Measurements from ENCODE around the gene ETNPPL.
A peak's percentile ranks its signal among the peaks of the same experiment; 100 is the strongest.

ETNPPL gene

DNA sequence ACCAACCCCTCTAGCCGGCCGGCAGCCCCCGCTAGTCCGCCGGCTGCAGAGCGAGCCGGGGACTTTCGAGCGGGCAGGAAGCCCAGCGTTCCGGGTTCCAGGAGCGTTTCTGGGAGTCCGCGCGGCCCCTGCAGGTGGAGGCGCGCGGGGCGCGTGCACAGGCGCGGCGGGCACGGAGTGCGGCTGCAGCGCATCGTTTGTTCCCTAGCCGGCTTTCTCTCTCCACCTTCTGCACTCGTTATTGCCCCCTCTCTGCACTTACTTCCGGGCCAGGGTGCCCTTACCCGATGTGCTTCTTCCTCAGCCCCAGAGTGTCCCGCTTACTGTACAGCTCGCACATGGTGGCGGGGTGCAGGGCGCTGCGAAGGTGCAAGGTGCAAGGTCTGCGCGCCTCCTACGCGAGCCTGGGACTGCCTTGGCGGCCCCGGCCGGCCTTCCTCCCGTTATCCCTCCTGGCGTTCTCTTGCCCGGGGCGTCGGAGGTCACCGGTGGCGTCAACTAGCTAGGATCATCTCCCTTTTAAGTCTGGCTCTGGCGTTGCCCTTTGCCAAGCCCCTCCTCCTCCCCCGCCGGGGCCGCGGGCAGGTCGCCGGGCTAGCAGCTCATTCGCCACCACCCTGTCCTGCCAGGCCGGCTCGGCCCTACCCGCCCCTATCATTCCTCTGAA, at the start of gene ETNPPL:
TSS of gene ETNPPL (minus strand) at position 495 of the 667 bp plus-strand sequence. CDS start at position 340, 155 bp downstream.
- DNase-seq (ENCODE audit: low read depth, low spot score), result peak; percentile 77

DNA sequence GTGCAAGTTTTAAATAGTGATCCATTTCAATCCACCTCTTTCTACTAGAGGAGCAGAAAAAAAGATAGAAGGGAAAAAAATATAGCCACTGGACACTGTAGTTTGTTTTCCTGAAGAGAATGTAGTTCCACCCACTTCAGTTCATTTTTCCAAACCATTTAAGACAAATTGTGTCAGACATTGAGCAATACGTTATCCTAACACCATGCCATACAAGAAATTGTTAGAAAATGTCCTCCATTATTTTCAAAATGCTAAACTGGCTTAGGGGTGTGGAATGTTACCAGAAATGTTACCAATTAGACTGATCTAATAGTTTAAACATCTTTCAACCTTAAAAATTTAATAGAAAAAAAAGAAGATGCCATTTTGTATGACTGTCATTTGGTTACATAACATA, 48.6 kb upstream of the ETNPPL start:
- no peak for DNase-seq (ENCODE audit: low read depth, low spot score)

DNA sequence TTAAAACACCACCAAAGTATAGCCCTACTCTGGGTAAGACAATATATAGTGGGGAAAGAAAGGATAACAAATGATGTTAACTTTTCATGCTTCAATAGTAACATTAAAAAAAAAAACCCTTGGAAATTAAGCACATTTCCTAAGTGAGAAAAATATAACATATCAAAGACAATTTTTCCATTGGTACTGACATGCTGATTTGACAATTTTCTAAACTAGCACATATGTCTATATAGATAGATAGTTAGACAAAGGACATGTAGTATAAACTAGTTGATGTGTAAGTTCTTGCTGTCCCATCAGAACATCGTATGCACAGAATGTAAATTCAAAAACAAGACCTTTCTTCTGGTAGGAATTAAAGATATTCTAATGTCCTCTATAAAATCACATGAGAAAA, 47.2 kb upstream of the ETNPPL start:
- no peak for DNase-seq (ENCODE audit: low read depth, low spot score)

DNA sequence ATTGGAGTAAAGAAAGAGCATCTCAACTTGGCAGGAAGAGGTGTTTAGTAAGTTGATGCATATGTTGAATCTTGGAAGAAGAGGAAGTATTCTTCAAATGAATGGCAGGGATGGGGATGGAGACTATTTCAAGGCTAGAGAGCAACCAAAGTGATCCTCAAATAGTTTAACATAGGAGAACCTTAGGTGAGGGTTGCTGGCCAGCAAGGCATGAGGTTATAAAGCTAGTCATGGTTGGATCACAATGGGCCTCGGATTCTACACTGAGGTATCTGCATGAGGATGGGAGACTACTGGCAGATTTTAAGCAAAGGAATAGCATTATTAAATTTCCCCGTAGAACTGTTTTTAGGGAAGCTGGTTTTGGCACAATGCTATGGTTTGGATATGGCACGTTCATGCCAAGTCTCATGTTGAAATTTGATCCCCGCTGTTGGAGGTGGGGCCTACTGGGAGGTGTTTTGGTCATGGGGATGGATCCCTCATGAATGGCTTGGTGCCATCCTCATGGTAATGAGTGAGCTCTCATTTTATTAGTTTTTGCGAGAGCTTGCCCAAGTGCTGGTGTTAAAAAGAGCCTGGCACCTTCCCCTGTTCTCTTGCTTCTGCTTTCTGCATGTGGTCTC, 41.9 kb upstream of the ETNPPL start:
- DNase-seq (ENCODE audit: low read depth, low spot score), result no peak

DNA sequence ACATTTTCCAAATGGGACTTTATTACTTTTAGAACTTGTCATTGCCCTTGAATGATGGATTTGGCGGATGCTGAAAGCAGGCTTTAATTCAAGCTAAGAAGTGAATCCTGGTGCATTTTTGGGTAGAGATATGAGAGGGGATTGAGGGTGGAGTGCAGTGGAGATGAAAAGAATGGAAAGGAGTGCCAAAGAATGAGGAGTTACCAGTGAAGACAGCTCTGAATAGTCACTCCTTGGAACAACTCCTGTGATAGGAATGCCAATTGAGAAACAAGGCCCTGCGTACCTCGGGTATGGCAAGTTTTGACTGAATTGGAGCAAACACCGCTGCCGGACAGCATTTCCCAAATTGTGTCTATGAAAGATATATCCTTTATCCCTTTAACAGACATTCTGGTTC, 36.5 kb upstream of the ETNPPL start:
- no peak for DNase-seq (ENCODE audit: low read depth, low spot score)

DNA sequence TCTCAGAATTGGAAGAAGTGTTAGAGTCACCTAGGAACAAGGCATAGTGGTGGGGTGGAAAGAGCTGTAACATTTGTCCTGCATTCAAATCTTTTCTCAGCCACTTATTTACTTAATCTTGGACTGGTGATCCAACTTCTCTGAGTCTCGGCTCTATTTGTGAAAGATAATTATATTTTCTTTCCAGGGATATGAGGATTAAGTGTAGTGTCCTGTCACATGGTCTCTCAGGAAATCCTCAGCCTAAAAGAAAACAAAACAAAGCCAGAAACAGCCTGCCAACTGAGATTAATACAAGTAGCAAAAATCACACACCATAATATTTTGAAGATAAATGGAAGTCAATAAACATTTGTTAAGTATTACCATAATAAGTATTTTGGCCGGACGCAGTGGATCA, 33.3 kb upstream of the ETNPPL start:
- no peak for DNase-seq (ENCODE audit: low read depth, low spot score)

DNA sequence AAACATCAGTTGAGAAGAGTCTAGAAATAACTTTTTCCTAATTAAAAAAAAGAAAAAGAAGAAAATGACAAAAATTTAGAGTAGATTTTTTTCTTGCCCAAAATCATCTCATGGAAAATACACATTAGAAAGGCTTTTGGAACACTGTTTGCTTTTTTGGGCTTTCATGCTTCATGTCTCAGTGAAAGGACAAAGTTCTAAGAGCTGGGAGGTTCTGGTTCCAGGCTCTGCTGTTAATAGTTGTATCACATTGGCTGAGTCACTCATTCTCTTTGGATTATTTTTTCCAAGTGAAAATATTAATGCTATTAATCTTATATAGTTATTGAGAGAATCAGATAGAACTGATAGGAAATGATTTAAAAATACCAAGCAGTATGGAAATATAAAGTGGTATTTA, 32.9 kb upstream of the ETNPPL start:
- DNase-seq (ENCODE audit: low read depth, low spot score), result no peak

DNA sequence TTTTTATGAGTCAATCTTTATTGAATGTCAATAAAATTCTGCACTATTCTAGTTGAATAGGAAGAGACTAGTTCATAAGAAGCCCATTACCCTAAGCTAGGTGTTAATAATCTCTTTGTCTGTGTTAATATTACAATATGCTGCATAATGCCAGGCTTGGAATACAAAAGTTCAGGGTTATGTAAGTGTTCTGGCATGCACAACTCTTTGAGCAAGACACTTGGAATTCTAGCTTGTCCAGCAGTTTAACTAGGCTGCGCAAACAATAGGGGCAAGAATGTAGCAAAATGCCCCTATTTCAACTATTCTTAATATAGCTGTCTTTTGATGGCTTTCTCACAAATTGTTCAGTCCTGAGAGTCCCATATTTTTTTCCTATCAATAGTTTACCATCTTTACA, 31.3 kb upstream of the ETNPPL start:
- DNase-seq (ENCODE audit: low read depth, low spot score), result no peak

DNA sequence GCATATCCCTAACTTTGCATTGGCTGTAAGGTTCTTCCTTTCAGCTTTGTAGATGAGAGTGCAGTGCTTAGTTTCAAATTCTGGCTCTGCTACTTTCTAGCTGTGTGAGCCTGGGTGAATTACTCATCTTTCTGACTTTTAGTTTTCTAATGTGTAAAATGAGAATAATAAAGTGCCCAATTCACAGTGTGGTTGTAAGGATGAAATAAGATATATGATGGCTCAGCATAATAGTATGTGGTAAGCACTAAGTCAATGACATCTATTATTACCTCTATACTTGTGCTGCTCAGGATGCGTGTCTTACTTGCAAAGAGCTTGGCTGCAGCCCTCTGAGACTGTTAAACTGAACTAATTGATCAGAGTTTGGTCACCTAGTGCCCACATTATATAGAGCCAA, 30.6 kb upstream of the ETNPPL start:
- no peak for DNase-seq (ENCODE audit: low read depth, low spot score)

DNA sequence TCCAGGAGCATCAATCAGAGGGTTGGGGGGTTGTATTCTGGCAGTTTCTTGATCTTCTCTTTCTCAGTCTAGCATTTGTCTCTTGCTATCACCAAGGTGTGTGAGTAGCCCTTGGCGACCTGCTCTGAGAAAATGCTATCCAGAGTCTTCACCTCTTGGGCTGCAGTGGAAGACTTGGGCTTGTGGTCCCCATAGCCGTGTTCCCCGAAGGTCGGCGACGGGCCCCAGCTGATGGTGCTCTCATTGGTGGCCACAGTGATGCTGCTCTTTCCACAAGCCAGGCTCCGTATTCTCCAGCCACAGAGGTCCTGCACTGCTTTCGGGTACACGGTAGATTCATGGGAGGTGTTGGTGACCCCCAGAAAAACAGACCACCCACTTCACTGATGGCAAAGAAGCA, 25.9 kb upstream of the ETNPPL start:
- DNase-seq (ENCODE audit: low read depth, low spot score), result no peak

DNA sequence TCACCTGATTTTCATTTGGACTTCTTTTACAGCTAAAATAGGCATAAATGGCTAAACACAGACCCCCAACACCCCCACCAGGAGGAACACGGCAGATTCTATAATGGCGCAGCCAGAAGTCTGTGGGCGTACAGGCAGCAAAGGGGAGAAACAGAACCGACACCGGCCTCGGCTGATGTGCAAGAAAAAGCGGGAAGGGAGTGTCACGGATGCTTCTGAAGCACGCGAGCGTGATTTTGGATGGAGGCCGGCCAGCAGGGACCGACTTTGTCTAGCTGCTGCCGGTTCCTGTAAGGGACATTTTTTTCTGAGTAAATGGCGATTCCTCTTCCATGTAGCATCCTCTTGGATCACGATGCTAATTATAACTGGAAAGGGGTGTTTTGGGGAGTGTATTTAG, 24.9 kb upstream of the ETNPPL start:
- no peak for DNase-seq (ENCODE audit: low read depth, low spot score)

DNA sequence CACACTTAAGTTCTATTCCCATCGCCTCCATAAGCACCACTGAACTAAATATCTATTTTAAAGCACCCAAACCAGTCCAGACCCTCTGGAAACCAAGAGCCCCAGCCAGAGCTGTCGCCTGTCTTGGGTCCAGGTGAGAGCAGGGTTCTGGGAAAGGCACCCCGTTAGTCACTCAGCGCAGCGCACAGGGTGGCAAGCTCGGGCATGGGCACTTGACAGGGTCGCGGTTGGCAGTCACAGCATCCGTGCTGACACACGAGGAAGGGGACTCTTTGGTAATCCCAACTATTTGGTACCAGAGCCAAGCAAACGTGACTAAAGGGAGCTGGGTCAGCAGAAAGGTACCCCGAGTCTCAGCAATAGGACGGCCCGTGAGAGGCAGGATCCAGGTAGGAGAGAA, 24.3 kb upstream of the ETNPPL start:
- DNase-seq (ENCODE audit: low read depth, low spot score), result no peak

DNA sequence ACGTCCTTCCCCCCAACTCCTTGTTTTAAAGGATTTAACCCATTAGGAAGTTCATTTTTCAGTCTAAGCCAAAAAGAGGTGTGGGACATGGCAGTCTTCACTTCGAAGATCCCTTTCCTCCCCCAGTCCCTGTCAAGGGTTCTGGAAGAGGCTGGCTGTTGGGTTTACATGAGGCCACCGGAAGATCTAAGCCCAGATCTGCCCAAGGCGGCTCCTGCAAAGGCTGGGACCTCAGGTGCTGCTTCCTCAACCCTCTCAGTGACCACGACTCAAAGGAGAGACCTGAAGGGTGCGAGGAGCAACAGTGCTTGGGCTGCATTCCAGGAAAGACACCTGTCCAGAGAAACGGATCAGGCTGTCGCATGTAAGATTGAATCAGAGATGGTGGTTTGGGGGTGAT, 23.5 kb upstream of the ETNPPL start:
- DNase-seq (ENCODE audit: low read depth, low spot score), result no peak

DNA sequence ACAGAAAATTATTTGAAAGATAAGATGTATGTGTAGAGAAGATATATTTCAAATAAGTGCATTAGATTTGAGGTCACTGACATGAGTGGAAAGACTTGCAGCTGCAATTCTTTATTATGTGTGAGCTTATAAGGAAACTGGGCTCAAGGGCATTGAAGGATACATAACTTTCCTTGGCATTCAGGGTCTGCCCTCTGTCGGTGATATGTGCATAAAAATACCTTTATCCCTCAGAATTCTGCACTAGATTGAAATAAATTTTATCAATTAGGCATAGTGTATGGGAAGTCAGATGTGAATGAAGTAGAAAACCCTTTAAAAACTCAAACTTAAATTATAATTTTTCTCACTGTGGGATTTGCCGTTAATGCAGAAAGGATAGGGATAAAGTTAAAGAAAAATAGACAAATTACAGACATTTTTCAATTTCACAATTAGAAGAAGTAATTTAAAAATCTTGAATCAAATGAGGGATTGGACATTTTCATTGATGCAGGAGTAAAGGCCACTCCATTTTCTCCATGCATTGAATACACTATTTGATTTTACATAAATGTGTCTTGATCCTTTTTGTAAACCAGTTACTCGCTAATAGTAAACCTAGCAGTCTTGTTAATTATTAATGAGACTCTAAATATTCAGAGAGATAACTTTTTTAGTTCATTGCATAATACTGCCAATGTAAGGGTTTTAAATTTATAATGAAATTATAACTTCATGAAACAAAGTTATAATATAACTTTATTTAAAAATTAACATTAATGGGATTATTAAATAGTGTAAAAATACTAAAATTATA, 21.0 kb upstream of the ETNPPL start:
- DNase-seq (ENCODE audit: low read depth, low spot score), result no peak

DNA sequence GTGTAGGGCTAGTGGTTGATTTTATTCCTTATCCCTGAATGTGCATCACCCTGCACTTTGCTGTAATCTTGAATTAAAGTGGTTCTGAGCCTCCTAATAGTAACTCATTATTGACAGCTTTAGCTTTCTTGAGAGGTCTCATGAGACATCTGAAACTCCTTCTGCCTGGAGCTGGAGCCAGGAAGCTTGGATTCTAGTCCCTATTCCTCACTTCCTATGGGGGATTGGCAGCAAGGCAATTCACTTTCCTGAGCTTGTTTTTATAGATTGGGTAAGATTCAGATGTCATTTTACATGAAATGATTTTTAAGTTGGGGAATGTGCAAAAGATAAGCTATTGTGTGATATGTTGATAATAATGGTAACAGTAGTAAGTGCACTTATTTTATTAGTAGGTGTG, 17.1 kb upstream of the ETNPPL start:
- DNase-seq (ENCODE audit: low read depth, low spot score), result no peak

DNA sequence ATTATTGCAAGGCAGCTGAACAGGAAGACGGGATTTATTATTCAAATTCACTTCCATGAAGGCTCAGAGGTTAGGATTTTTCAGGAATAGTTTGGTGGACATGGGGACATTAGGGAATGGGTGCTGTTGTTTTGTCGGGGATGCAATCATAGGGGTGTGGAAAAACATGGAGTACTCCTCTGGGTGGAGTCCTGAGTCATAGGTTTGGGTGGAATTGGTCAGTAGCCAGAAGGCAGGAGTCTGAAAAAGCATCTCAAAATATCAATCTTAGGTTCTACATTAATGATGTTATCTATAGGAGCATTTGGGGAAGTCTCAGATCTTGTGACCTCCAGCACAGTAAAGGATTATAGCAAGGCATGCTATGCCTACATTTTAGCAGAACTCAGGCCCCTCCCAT, 14.5 kb upstream of the ETNPPL start:
- DNase-seq (ENCODE audit: low read depth, low spot score), result no peak

DNA sequence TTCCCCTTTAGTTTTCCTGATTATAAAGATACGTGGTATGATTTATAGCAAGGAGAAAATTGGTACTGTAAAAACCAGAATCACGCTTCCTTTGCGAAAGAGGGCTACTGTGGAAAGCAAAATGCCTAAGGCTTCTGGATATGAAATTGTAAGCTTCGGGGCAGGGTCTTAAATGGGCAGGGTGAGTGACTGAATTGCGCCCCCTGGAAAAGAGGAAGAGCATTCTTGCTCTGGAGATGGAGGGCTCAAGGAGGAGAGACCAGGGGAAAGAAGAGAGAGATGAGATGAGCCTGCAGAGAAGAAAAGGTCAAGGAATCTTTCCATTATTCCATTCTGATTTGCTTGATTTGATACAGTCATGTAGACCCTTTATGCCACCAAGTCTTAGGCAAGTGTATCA, 13.1 kb upstream of the ETNPPL start:
- DNase-seq (ENCODE audit: low read depth, low spot score), result no peak

DNA sequence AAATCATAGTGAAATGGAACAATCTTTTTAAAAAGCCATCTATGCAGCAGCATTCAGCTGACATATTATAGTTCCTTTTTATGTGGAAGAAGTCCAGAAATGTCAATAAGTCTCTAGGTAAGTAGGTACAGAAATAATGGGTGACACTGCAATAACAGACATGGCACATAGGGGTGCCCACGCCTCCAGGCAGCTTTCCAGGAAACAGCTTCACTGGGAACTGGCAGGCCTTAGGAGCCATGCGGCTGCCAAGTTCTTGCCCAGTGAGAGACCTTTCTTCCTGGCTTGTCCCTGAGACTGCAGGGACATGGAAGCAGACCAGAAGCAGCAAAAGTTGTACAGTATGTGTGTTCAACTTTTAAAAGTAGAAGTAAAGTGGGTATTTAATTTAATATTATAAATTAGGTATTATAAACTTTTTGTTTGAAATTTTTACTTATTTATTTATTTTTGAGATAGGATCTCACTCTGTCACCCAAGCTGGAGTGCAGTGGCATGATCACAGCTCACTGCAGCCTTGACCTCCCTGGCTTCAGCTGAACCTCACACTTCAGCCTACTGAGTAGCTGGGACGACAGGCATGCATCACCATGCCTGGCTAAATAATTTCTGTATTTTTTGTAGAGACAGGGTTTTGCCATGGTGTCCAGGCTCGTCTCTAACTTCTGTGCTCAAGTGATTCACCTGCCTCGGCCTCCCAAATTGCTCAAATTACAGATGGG, 12.1 kb upstream of the ETNPPL start:
- DNase-seq (ENCODE audit: low read depth, low spot score), result no peak

DNA sequence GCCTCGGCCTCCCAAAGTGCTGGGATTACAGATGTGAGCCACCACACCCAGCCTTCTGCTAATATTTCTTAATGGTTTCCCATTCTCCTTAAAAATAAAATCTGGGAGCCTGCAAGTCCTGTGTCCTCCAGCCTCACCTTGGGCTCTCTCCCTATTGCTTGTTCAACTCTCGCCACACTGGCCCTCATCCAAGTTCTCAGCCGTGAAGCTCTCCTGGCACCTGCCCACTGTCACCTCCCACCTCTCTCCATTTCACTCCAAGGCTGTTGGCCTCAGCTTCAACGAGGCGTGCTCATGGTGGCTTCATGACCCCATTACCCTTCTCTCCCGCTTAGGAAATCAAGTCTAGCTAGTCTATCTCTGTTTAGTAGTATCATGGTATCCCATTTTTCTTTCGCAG, 9.5 kb upstream of the ETNPPL start:
- no peak for DNase-seq (ENCODE audit: low read depth, low spot score)

DNA sequence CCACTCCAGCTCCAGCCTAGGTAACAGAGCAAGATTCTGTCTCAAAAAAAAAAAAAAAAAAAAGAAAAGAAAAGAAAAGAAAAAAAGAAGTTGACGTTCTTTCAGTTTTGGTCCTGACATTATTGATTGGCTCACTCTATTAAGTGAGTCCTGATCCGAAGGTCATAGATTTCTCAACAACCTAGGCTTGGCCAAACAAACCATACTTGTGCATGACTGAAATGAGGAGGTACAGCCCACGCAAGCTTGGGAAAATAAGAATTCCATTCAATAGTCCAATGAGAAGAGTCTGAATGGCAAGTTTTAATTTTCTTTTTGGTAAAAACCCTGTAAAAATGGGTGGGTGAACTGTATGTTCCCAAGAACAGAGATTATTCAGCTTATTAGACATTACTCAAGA, 3.2 kb upstream of the ETNPPL start:
- no peak for DNase-seq (ENCODE audit: low read depth, low spot score)

DNA sequence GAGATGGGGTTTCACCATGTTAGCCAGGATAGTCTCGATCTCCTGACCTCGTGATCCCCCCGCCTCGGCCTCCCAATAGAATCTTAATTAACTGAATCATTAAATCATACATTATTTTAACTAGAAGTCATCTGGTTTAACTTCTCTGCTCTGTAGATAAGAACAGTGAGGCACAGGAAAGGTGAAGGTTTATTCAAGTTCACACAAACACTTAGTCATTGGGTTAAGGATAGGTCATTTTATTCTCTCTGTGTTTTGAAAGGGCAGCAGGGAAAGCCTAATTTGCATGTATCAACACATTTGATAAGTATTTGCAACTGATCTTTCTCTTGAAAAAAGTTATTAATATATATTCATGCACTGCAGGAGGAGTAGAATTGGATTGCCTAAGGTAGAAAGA, 1.1 kb upstream of the ETNPPL start:
- DNase-seq (ENCODE audit: low read depth, low spot score), result no peak

DNA sequence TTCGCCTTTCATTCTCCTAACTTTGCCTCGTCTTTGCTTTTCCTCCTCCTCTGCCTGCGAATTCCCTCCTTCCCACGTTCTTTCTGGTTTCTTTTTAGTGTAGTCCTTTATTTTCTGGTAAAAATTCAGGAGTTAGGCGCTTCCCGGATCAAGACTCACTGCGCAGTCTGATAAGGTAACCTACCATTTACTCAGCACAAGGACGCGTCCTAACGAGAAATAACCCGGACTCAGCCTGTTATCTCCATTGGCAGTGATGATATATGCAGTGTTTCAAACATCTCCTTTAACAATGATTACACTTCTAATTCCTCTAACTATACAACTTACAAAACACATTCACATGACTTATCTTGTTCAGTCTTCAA, 357 bp upstream of the ETNPPL start:
- no peak for DNase-seq (ENCODE audit: low read depth, low spot score)

All from ELF-1 (cell line).